NCI-H2227 (cell line): ENCODE results near the gene FAM111B.
A peak's percentile ranks its signal among the peaks of the same experiment; 100 is the strongest.
"Not testable (repeated sequence)": the region's sequence is repeated elsewhere in the genome, so short reads cannot be mapped to it uniquely, and the experiment has no call there.

ENCODE experiments used
- DNase-seq: peaks from one replicate; lab custom pipeline; 2025; ENCODE audit not compliant: unreplicated experiment; lab: John Stamatoyannopoulos, UW

The FAM111B gene

GRCh38 chr11:59106363-59107336, at the start of gene FAM111B:
FAM111B (plus strand) TSS chr11:59107237; CDS start chr11:59109626, 2,389 bp downstream.
- DNase-seq, result peak; percentile 97

GRCh38 chr11:59058120-59059033, 48.7 kb upstream of the FAM111B start:
- peak; percentile 94 for DNase-seq

GRCh38 chr11:59060096-59060495, 46.9 kb upstream of the FAM111B start:
- not testable (repeated sequence) for DNase-seq

- peak; percentile 54 for DNase-seq
These were observed 44.2 kb upstream of the FAM111B start for GRCh38 chr11:59062602-59063529.

- not testable (repeated sequence) for DNase-seq
These were observed 42.9 kb upstream of the FAM111B start for GRCh38 chr11:59063996-59064727.

- DNase-seq, result no peak
These were observed 38.0 kb upstream of the FAM111B start for GRCh38 chr11:59069087-59069486.

- no peak for DNase-seq
These were observed 30.0 kb upstream of the FAM111B start for GRCh38 chr11:59076876-59077571.

GRCh38 chr11:59078435-59078834, 28.6 kb upstream of the FAM111B start:
- DNase-seq, result no peak

GRCh38 chr11:59079086-59079485, 28.0 kb upstream of the FAM111B start:
- no peak for DNase-seq

GRCh38 chr11:59080421-59080820, 26.6 kb upstream of the FAM111B start:
- DNase-seq, result not testable (repeated sequence)

GRCh38 chr11:59081430-59082020, 25.5 kb upstream of the FAM111B start:
- not testable (repeated sequence) for DNase-seq

- not testable (repeated sequence) for DNase-seq
These were observed 21.0 kb upstream of the FAM111B start, which contains the start of gene GLYATL1B for GRCh38 chr11:59086007-59086406. GLYATL1B (plus strand) TSS chr11:59086307; CDS start chr11:59086307, 0 bp downstream.

GRCh38 chr11:59088162-59088561, 18.9 kb upstream of the FAM111B start:
- no peak for DNase-seq

GRCh38 chr11:59093576-59093975, 13.5 kb upstream of the FAM111B start:
- not testable (repeated sequence) for DNase-seq

GRCh38 chr11:59095225-59095624, 11.8 kb upstream of the FAM111B start:
- DNase-seq, result not testable (repeated sequence)

- DNase-seq, result not testable (repeated sequence)
These were observed 11.0 kb upstream of the FAM111B start for GRCh38 chr11:59095972-59096575.

GRCh38 chr11:59097113-59097708, 9.8 kb upstream of the FAM111B start:
- DNase-seq, result peak; percentile 65

- DNase-seq, result not testable (repeated sequence)
These were observed 9.1 kb upstream of the FAM111B start for GRCh38 chr11:59097938-59098337.
